SK-N-SH (cell line): Measurements from ENCODE around the gene SPECC1L.
"Not testable (repeated sequence)": the region's sequence is repeated elsewhere in the genome, so short reads cannot be mapped to it uniquely, and the experiment has no call there.

ENCODE experiments used
- JUND ChIP-seq: IDR thresholded peaks from 2 replicates; pipeline ENCODE4 v1.4.0; 2012
- RAD21 ChIP-seq: IDR thresholded peaks from 2 replicates; pipeline ENCODE4 v1.6.1; 2012; ENCODE audit warnings: mild to moderate bottlenecking, low read length
- TF ChIP-seq, protein P1 (sequence below): fragments of 200-600 bp; sonication (generic); IDR thresholded peaks from 2 replicates; pipeline ENCODE4 v1.6.1; 2017; ENCODE audit warnings: antibody characterized with exemption, mild to moderate bottlenecking, moderate library complexity

DNA sequence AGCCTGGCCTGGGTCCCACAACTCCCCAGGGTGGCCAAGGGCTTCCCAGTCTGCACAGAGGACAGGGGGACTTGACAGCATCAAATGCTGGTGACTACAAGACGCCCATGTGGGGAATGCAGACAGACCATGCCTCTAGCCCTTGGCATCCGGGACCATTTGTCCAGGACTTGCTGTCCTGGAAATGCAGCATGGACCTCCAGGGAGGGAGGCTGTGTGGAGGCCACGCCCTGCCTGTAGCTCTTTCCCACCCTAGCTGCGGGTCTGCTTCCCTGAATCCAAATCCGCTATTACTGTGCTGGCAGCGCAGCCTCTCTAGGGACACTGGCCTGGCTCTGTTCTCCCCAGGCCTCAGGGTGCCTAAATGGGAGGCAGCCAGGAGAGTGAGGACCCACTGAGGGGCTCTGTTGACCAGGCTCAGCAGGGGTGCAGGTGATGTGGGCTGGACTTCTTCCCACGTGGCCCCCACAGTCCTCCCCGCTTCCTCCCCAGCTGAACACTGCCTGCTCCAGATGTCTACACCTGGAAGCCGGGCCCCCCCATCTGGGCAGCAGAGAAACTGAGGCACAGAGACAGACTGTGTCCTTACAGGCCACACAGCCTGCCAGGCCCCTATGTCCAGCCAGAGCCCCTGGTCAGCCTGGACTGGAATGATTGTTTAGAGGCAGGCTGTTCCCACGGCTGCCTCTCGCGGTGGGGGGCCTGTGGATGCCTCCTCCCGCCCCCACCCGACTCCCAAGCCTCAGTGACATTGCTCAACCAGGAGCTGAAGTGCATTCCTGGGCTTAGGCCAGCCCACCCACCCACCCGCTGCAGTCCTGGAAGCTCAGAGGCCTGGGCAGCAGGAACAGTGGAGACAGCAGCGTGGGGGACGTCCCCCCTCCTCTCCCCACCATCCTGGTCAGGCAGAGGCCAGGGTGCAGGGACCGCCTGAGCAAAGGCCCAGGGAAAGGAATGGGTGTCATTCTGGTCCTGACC lies 24.8 kb upstream of the SPECC1L start:
- TF ChIP-seq, protein P1, sequence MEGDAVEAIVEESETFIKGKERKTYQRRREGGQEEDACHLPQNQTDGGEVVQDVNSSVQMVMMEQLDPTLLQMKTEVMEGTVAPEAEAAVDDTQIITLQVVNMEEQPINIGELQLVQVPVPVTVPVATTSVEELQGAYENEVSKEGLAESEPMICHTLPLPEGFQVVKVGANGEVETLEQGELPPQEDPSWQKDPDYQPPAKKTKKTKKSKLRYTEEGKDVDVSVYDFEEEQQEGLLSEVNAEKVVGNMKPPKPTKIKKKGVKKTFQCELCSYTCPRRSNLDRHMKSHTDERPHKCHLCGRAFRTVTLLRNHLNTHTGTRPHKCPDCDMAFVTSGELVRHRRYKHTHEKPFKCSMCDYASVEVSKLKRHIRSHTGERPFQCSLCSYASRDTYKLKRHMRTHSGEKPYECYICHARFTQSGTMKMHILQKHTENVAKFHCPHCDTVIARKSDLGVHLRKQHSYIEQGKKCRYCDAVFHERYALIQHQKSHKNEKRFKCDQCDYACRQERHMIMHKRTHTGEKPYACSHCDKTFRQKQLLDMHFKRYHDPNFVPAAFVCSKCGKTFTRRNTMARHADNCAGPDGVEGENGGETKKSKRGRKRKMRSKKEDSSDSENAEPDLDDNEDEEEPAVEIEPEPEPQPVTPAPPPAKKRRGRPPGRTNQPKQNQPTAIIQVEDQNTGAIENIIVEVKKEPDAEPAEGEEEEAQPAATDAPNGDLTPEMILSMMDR, result not testable (repeated sequence)
- not testable (repeated sequence) for TF ChIP-seq JUND, RAD21
